ENCODE results near the gene EXOC4.
"Not testable (repeated sequence)": the region's sequence is repeated elsewhere in the genome, so short reads cannot be mapped to it uniquely, and the experiment has no call there.

Gene EXOC4

GRCh38 chr7:133275008-133275407 is 22.1 kb downstream of the EXOC4 start:
- WGBS, 2 experiments (ENCODE audit: insufficient coverage in 2 of 2) = 93 to 97% methylated on average over 8 of the region's 8 CpGs

GRCh38 chr7:133275446-133276095 is 22.7 kb downstream of the EXOC4 start:
- Histone ChIP-seq H3K36me3 (ENCODE audit: control insufficient read depth, insufficient read depth, low read length) (peaks cover 34% of the 10 kb centered on the region), H3K4me1 (ENCODE audit: control insufficient read depth, insufficient read depth, low read length, poor library complexity, severe bottlenecking) (no peaks in the 10 kb centered on the region), H3K4me3 (ENCODE audit: extremely low read depth, insufficient read depth, low read length, poor library complexity, severe bottlenecking) (no peak overlapping the region), H3K27ac (ENCODE audit: low read depth, low read length, severe bottlenecking) (no peak overlapping the region), H3K9me3 (ENCODE audit: control insufficient read depth, low read length) (no peaks in the 10 kb centered on the region)
- 89 to 100% methylated on average over 1 of the region's 3 CpGs for WGBS, 2 experiments (ENCODE audit: insufficient coverage in 2 of 2)

More at GRCh38 chr7:133275008-133275407, 22.1 kb downstream of the EXOC4 start:
- Histone ChIP-seq H3K36me3 (ENCODE audit: control insufficient read depth, insufficient read depth, low read length) (peaks cover 31% of the 10 kb centered on the region), H3K27ac (ENCODE audit: low read depth, low read length, severe bottlenecking) (no peak overlapping the region), H3K9me3 (ENCODE audit: control insufficient read depth, low read length) (no peaks in the 10 kb centered on the region), H3K4me3 (ENCODE audit: extremely low read depth, insufficient read depth, low read length, poor library complexity, severe bottlenecking) (no peak overlapping the region), H3K4me1 (ENCODE audit: control insufficient read depth, insufficient read depth, low read length, poor library complexity, severe bottlenecking) (no peaks in the 10 kb centered on the region)

- no CpG with 5 or more reads among the region's 3 CpGs for WGBS, 2 experiments (ENCODE audit: insufficient coverage in 2 of 2)
- H3K9me3 ChIP-seq (ENCODE audit: control insufficient read depth, low read length); H3K4me3 ChIP-seq (ENCODE audit: extremely low read depth, insufficient read depth, low read length, poor library complexity, severe bottlenecking); H3K4me1 ChIP-seq (ENCODE audit: control insufficient read depth, insufficient read depth, low read length, poor library complexity, severe bottlenecking); H3K27ac ChIP-seq (ENCODE audit: low read depth, low read length, severe bottlenecking): not testable (repeated sequence)
- H3K36me3 ChIP-seq (ENCODE audit: control insufficient read depth, insufficient read depth, low read length) = peaks cover 40% of the 10 kb centered on the region
Measured at GRCh38 chr7:133278975-133279374, 26.1 kb downstream of the EXOC4 start.

- Histone ChIP-seq H3K4me3 (ENCODE audit: extremely low read depth, insufficient read depth, low read length, poor library complexity, severe bottlenecking) (no peak overlapping the region), H3K27ac (ENCODE audit: low read depth, low read length, severe bottlenecking) (no peak overlapping the region), H3K9me3 (ENCODE audit: control insufficient read depth, low read length) (no peaks in the 10 kb centered on the region), H3K36me3 (ENCODE audit: control insufficient read depth, insufficient read depth, low read length) (peaks cover 18% of the 10 kb centered on the region), H3K4me1 (ENCODE audit: control insufficient read depth, insufficient read depth, low read length, poor library complexity, severe bottlenecking) (no peaks in the 10 kb centered on the region)
- WGBS, 2 experiments (ENCODE audit: insufficient coverage in 2 of 2) = 80% methylated on average over 1 of the region's 1 CpG; no CpG with 5 or more reads in 1 of the 2 experiments
Measured at GRCh38 chr7:133282094-133282493, 29.2 kb downstream of the EXOC4 start.

GRCh38 chr7:133284092-133284491 is 31.2 kb downstream of the EXOC4 start:
- no CpG with 5 or more reads among the region's 2 CpGs for WGBS, 2 experiments (ENCODE audit: insufficient coverage in 2 of 2)
- no peaks in the 10 kb centered on the region for H3K4me1 ChIP-seq (ENCODE audit: control insufficient read depth, insufficient read depth, low read length, poor library complexity, severe bottlenecking)

GRCh38 chr7:133288970-133289369 is 36.1 kb downstream of the EXOC4 start:
- Histone ChIP-seq H3K4me3 (ENCODE audit: extremely low read depth, insufficient read depth, low read length, poor library complexity, severe bottlenecking) (no peak overlapping the region), H3K4me1 (ENCODE audit: control insufficient read depth, insufficient read depth, low read length, poor library complexity, severe bottlenecking) (no peaks in the 10 kb centered on the region), H3K9me3 (ENCODE audit: control insufficient read depth, low read length) (no peaks in the 10 kb centered on the region), H3K36me3 (ENCODE audit: control insufficient read depth, insufficient read depth, low read length) (peaks cover 20% of the 10 kb centered on the region), H3K27ac (ENCODE audit: low read depth, low read length, severe bottlenecking) (no peak overlapping the region)
- WGBS, 2 experiments (ENCODE audit: insufficient coverage in 2 of 2) = 100% methylated on average over 1 of the region's 1 CpG

More at GRCh38 chr7:133284092-133284491, 31.2 kb downstream of the EXOC4 start:
- no peaks in the 10 kb centered on the region for H3K9me3 ChIP-seq (ENCODE audit: control insufficient read depth, low read length)
- H3K27ac ChIP-seq (ENCODE audit: low read depth, low read length, severe bottlenecking) = no peak overlapping the region
- H3K36me3 ChIP-seq (ENCODE audit: control insufficient read depth, insufficient read depth, low read length) = peaks cover 20% of the 10 kb centered on the region
- H3K4me3 ChIP-seq (ENCODE audit: extremely low read depth, insufficient read depth, low read length, poor library complexity, severe bottlenecking) = no peak overlapping the region

GRCh38 chr7:133290041-133290440 is 37.2 kb downstream of the EXOC4 start:
- Histone ChIP-seq H3K4me1 (ENCODE audit: control insufficient read depth, insufficient read depth, low read length, poor library complexity, severe bottlenecking) (no peaks in the 10 kb centered on the region), H3K4me3 (ENCODE audit: extremely low read depth, insufficient read depth, low read length, poor library complexity, severe bottlenecking) (no peak overlapping the region), H3K9me3 (ENCODE audit: control insufficient read depth, low read length) (no peaks in the 10 kb centered on the region), H3K27ac (ENCODE audit: low read depth, low read length, severe bottlenecking) (no peak overlapping the region), H3K36me3 (ENCODE audit: control insufficient read depth, insufficient read depth, low read length) (peaks cover 20% of the 10 kb centered on the region)
- WGBS, 2 experiments (ENCODE audit: insufficient coverage in 2 of 2) = no CpG with 5 or more reads among the region's 1 CpG

GRCh38 chr7:133290676-133291333 is 37.9 kb downstream of the EXOC4 start:
- no peak overlapping the region for H3K27ac ChIP-seq (ENCODE audit: low read depth, low read length, severe bottlenecking)
- H3K9me3 ChIP-seq (ENCODE audit: control insufficient read depth, low read length) = no peaks in the 10 kb centered on the region
- H3K36me3 ChIP-seq (ENCODE audit: control insufficient read depth, insufficient read depth, low read length) = peaks cover 20% of the 10 kb centered on the region
- no CpG with 5 or more reads among the region's 3 CpGs for WGBS, 2 experiments (ENCODE audit: insufficient coverage in 2 of 2)
- no peaks in the 10 kb centered on the region for H3K4me1 ChIP-seq (ENCODE audit: control insufficient read depth, insufficient read depth, low read length, poor library complexity, severe bottlenecking)
- no peak overlapping the region for H3K4me3 ChIP-seq (ENCODE audit: extremely low read depth, insufficient read depth, low read length, poor library complexity, severe bottlenecking)

GRCh38 chr7:133292631-133293030 is 39.8 kb downstream of the EXOC4 start:
- Histone ChIP-seq H3K4me1 (ENCODE audit: control insufficient read depth, insufficient read depth, low read length, poor library complexity, severe bottlenecking) (no peaks in the 10 kb centered on the region), H3K9me3 (ENCODE audit: control insufficient read depth, low read length) (no peaks in the 10 kb centered on the region), H3K4me3 (ENCODE audit: extremely low read depth, insufficient read depth, low read length, poor library complexity, severe bottlenecking) (no peak overlapping the region), H3K27ac (ENCODE audit: low read depth, low read length, severe bottlenecking) (no peak overlapping the region), H3K36me3 (ENCODE audit: control insufficient read depth, insufficient read depth, low read length) (peaks cover 20% of the 10 kb centered on the region)
- WGBS, 2 experiments (ENCODE audit: insufficient coverage in 2 of 2) = no CpG with 5 or more reads among the region's 1 CpG

GRCh38 chr7:133293384-133294160 is 40.7 kb downstream of the EXOC4 start:
- 92 to 100% methylated on average over 1 to 4 of the region's 6 CpGs for WGBS, 2 experiments (ENCODE audit: insufficient coverage in 2 of 2)
- no peaks in the 10 kb centered on the region for H3K4me1 ChIP-seq (ENCODE audit: control insufficient read depth, insufficient read depth, low read length, poor library complexity, severe bottlenecking)
- no peak overlapping the region for H3K27ac ChIP-seq (ENCODE audit: low read depth, low read length, severe bottlenecking)
- H3K36me3 ChIP-seq (ENCODE audit: control insufficient read depth, insufficient read depth, low read length) = peaks cover 16% of the 10 kb centered on the region
- H3K9me3 ChIP-seq (ENCODE audit: control insufficient read depth, low read length) = no peaks in the 10 kb centered on the region
- no peak overlapping the region for H3K4me3 ChIP-seq (ENCODE audit: extremely low read depth, insufficient read depth, low read length, poor library complexity, severe bottlenecking)
